ENCODE measurements around the gene TLR4.

The TLR4 gene

DNA sequence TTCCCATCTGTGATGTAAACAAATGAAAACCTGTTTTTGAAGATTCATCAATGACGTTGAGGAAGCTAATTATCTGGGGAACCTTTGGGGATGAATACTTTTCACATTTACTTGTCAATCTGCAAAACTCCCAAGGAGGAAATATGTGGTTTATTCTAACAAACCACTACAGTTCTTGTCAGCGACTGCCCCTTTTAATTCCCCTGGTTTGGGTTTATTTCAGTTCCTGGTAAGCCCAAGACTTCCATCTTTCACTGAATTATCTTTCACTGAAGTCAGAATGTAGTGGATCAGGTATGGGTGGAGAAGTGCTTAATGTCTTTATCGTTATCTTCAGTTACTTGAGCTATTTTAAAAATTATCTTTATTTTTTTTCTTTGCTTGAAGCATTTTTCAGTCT lies 40.2 kb downstream of the TLR4 start:
- no peak for DNase-seq (ENCODE audit: low read depth in 4 of 4, low spot score in 1 of 4)

- no peak for DNase-seq (ENCODE audit: low read depth in 4 of 4, low spot score in 1 of 4)
Measured at GRCh38 chr9:117744856-117745389, 40.7 kb downstream of the TLR4 start.

DNA sequence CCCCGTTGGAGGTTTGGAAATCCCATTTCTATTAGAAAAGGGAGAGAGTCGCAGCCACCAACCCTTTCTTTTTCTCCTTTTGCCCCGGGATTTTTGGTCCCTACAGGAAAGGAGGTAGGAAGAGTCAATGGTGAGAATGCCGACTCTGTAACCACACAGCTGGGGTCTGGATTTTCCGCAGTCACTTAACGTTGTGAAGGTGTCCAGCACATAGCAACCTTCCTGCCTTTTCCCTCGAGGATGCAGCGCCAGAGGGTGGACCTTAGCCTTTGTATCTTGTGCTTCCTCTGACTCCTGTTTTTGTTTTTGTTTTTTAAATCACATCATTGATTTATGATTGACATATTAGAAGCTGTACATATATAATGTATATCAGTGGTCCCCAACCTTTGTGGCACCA lies 41.4 kb downstream of the TLR4 start:
- no peak for DNase-seq (ENCODE audit: low read depth in 4 of 4, low spot score in 1 of 4)

GRCh38 chr9:117746263-117746662 lies 42.1 kb downstream of the TLR4 start:
- DNase-seq (ENCODE audit: low read depth in 4 of 4, low spot score in 1 of 4): no peak

- no peak for DNase-seq (ENCODE audit: low read depth in 4 of 4, low spot score in 1 of 4)
Measured at GRCh38 chr9:117747386-117747970, 43.3 kb downstream of the TLR4 start.

- DNase-seq (ENCODE audit: low read depth in 4 of 4, low spot score in 1 of 4): no peak
Measured at GRCh38 chr9:117750401-117750800, 46.2 kb downstream of the TLR4 start.

DNA sequence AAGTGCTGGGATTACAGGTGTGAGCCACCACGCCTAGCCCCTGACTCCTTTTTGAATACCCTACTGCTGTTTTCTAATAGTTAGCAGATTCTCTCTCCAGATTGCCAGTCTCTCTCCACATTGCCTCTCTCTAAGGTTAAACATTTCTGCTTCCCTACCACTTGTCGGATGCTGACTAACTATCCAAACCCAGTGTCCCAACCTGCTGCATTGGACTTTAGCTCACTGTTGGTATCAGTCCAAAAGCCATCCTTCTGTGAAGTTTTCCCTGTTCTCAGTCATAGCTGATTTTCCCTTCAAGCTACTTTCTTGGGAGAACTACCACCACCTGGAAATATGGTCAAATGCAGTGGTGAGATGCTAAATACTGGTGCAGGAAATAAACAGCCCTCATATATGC lies 48.7 kb downstream of the TLR4 start:
- DNase-seq (ENCODE audit: low read depth in 4 of 4, low spot score in 1 of 4): no peak

DNA sequence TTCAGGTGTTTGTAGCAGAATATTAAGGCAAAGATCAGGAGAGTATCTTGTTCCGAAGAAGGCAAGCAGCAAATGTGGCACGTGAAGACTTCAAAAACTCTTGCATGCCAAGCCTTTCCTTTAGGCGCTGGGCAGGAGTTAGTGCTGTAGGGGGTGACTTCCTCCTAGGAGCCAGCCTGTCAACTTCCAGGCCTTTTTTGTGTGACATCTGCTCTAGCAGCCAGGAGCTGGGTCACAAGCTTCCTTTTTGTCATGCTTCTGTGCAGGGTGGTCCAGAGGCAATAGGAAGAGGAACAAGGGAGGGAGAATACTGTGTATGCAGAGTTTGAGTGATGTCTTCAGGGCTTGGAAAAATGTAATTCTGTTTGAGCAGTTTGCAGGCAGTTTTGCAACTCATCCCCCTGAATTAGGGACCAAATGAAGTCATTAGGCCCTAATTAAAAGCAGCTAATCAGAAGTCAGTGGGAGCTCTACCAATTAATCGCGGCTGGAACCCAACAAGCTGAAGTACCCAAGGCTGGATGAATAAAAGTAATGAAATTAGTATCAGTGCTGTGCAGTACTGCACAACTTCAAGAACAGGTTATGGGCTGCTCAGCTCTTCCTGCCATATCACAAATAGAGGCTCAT lies 53.5 kb downstream of the TLR4 start:
- DNase-seq (ENCODE audit: low read depth in 4 of 4, low spot score in 1 of 4): no peak

DNA sequence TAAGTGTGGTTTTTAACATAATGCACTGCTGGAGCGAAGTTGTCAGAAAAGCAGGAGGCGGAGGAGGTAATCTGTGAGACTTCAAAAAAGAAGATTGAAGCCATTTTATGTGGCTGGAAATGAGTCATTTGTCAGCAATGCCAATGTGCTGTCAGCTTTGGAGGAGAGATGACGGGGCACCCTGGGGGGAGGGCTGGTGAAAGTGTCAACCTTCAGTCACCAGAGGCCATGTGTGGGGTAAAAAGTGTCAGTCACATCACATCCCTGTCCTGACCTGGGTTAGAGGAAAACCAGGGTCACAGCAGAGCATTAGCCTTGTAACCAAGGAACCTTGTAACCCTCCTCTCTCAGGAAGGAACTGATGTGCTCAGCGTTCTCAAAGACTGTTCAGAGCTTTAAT lies 59.1 kb downstream of the TLR4 start:
- DNase-seq (ENCODE audit: low read depth in 4 of 4, low spot score in 1 of 4): no peak

- DNase-seq (ENCODE audit: low read depth in 4 of 4, low spot score in 1 of 4): no peak
Measured at GRCh38 chr9:117768750-117769395, 64.7 kb downstream of the TLR4 start.

- DNase-seq (ENCODE audit: low read depth in 4 of 4, low spot score in 1 of 4): no peak
Measured at GRCh38 chr9:117771136-117771535, 66.9 kb downstream of the TLR4 start.

- no peak for DNase-seq (ENCODE audit: low read depth in 4 of 4, low spot score in 1 of 4)
Measured at GRCh38 chr9:117772960-117773359, 68.8 kb downstream of the TLR4 start.

All from stimulated activated CD4-positive, alpha-beta T cell treated with anti-CD3 and anti-CD28 coated beads, Interleukin-1b, Interleukin-23, amount 100 ng/mL, for 24 hours (primary cell).